ENCODE measurements around the gene WFIKKN2.

WFIKKN2 gene

DNA sequence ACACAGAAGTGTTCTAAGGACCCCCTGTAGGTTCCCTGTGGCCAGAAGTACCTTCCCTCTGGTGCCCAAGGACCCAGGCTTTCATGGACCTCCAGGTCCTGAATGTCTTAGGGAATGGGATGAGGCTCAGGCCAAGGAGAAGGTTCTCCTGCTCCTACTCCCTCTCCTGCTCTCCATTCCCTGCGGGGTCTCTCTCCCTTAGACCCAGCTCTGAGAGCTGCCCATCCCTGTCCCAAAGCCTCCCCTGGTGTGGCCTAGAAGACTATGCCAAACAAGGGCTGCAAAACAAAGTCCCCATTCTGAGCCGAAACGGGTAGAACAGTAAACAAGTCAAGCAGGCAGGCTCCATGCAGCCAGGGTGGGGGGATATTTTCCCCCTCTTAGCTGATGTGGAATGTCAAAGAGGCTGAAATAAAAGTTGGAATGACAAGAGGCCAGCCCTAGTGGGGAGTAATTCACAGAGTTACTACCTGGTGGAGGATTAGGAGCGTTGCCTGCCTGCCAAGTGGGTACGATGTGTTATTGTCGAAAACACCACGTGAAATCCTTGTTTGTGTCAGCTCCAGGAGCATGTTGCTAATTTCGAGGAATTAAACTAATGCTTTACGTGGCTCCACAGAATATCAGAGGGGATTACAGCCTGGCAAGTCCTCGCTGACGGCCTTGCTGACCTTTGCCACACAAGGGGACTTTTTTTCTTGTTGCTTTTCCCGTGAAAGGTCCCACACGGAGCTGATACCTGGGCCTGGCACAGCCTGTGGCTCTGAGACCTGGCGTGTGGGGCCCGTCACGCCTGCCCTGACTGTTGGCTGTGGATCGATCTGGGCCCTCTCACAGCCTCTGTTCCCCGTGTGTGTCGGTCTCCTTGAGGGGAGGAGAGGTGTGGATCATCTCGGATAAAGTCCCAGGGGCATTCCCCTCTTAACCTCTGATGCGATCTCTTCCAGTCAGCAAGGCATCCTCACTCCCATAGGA lies 2.9 kb downstream of the WFIKKN2 start:
- TF ChIP-seq TAF1 (IDR thresholded peaks at IDR 0.05; ENCODE audit: borderline replicate concordance, insufficient read depth, low read length) = no peak
- no peak for TF ChIP-seq SIN3A (IDR thresholded peaks at IDR 0.05; ENCODE audit: borderline replicate concordance, insufficient read depth, low read length)
- TF ChIP-seq, protein P1, sequence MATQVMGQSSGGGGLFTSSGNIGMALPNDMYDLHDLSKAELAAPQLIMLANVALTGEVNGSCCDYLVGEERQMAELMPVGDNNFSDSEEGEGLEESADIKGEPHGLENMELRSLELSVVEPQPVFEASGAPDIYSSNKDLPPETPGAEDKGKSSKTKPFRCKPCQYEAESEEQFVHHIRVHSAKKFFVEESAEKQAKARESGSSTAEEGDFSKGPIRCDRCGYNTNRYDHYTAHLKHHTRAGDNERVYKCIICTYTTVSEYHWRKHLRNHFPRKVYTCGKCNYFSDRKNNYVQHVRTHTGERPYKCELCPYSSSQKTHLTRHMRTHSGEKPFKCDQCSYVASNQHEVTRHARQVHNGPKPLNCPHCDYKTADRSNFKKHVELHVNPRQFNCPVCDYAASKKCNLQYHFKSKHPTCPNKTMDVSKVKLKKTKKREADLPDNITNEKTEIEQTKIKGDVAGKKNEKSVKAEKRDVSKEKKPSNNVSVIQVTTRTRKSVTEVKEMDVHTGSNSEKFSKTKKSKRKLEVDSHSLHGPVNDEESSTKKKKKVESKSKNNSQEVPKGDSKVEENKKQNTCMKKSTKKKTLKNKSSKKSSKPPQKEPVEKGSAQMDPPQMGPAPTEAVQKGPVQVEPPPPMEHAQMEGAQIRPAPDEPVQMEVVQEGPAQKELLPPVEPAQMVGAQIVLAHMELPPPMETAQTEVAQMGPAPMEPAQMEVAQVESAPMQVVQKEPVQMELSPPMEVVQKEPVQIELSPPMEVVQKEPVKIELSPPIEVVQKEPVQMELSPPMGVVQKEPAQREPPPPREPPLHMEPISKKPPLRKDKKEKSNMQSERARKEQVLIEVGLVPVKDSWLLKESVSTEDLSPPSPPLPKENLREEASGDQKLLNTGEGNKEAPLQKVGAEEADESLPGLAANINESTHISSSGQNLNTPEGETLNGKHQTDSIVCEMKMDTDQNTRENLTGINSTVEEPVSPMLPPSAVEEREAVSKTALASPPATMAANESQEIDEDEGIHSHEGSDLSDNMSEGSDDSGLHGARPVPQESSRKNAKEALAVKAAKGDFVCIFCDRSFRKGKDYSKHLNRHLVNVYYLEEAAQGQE (IDR thresholded peaks at IDR 0.05; ENCODE audit: insufficient read depth in 1 of 2, low read depth in 2 of 2, low read length in 2 of 2) = no peak
- TF ChIP-seq POLR2AphosphoS5 (IDR thresholded peaks at IDR 0.05; ENCODE audit: low read depth, low read length) = no peak
- no peak for TF ChIP-seq FOXP2 (optimal IDR thresholded peaks at IDR 0.05; ENCODE audit: borderline replicate concordance, extremely low read depth, extremely low read length, insufficient read depth)

DNA sequence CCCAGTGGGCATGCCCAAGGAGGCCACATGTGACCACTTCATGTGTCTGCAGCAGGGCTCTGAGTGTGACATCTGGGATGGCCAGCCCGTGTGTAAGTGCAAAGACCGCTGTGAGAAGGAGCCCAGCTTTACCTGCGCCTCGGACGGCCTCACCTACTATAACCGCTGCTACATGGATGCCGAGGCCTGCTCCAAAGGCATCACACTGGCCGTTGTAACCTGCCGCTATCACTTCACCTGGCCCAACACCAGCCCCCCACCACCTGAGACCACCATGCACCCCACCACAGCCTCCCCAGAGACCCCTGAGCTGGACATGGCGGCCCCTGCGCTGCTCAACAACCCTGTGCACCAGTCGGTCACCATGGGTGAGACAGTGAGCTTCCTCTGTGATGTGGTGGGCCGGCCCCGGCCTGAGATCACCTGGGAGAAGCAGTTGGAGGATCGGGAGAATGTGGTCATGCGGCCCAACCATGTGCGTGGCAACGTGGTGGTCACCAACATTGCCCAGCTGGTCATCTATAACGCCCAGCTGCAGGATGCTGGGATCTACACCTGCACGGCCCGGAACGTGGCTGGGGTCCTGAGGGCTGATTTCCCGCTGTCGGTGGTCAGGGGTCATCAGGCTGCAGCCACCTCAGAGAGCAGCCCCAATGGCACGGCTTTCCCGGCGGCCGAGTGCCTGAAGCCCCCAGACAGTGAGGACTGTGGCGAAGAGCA lies 4.4 kb downstream of the WFIKKN2 start:
- TF ChIP-seq SIN3A (IDR thresholded peaks at IDR 0.05; ENCODE audit: borderline replicate concordance, insufficient read depth, low read length) = no peak
- TF ChIP-seq TAF1 (IDR thresholded peaks at IDR 0.05; ENCODE audit: borderline replicate concordance, insufficient read depth, low read length) = no peak
- no peak for TF ChIP-seq POLR2AphosphoS5 (IDR thresholded peaks at IDR 0.05; ENCODE audit: low read depth, low read length)
- TF ChIP-seq, protein P1 (IDR thresholded peaks at IDR 0.05; ENCODE audit: insufficient read depth in 1 of 2, low read depth in 2 of 2, low read length in 2 of 2) = no peak
- no peak for TF ChIP-seq FOXP2 (optimal IDR thresholded peaks at IDR 0.05; ENCODE audit: borderline replicate concordance, extremely low read depth, extremely low read length, insufficient read depth)

DNA sequence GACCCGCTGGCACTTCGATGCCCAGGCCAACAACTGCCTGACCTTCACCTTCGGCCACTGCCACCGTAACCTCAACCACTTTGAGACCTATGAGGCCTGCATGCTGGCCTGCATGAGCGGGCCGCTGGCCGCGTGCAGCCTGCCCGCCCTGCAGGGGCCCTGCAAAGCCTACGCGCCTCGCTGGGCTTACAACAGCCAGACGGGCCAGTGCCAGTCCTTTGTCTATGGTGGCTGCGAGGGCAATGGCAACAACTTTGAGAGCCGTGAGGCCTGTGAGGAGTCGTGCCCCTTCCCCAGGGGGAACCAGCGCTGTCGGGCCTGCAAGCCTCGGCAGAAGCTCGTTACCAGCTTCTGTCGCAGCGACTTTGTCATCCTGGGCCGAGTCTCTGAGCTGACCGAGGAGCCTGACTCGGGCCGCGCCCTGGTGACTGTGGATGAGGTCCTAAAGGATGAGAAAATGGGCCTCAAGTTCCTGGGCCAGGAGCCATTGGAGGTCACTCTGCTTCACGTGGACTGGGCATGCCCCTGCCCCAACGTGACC lies 5.0 kb downstream of the WFIKKN2 start:
- TF ChIP-seq SIN3A (IDR thresholded peaks at IDR 0.05; ENCODE audit: borderline replicate concordance, insufficient read depth, low read length) = no peak
- TF ChIP-seq FOXP2 (optimal IDR thresholded peaks at IDR 0.05; ENCODE audit: borderline replicate concordance, extremely low read depth, extremely low read length, insufficient read depth) = no peak
- TF ChIP-seq, protein P1 (IDR thresholded peaks at IDR 0.05; ENCODE audit: insufficient read depth in 1 of 2, low read depth in 2 of 2, low read length in 2 of 2) = no peak
- TF ChIP-seq TAF1 (IDR thresholded peaks at IDR 0.05; ENCODE audit: borderline replicate concordance, insufficient read depth, low read length) = no peak
- TF ChIP-seq POLR2AphosphoS5 (IDR thresholded peaks at IDR 0.05; ENCODE audit: low read depth, low read length) = no peak

DNA sequence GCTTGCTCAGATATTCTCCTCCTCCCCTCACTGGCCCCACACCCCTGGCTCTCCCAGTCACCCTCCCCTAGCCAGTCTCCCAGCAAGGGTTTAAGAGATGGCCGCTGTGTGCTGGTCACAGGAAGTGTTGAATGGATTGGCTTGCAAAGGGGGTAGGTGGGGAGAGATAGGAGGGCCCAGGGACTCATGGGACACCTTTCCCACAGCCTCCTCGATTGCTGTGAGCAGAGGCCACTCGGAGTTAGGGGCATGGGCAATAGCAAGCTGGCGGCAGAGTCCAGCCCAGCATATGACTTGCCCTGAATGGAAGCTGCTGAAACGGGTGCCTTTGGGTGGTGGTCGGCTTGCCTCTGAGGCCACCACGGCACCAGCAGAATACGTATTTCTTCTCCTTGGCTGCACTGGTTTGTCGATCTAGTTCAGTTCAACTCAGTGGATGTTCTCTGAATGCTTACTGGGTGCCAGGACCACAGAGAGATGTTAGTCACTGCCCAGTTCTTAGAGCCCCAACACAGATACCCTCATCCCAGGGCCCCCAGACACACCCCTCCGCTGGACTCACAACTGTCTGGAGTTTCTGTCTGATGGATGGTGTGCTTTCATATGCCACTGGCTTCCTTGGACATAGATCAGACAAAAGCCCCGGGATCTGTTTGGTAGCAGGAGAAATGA lies 6.0 kb downstream of the WFIKKN2 start:
- TF ChIP-seq TAF1 (IDR thresholded peaks at IDR 0.05; ENCODE audit: borderline replicate concordance, insufficient read depth, low read length) = no peak
- TF ChIP-seq SIN3A (IDR thresholded peaks at IDR 0.05; ENCODE audit: borderline replicate concordance, insufficient read depth, low read length) = no peak
- TF ChIP-seq, protein P1 (IDR thresholded peaks at IDR 0.05; ENCODE audit: insufficient read depth in 1 of 2, low read depth in 2 of 2, low read length in 2 of 2) = no peak
- TF ChIP-seq FOXP2 (optimal IDR thresholded peaks at IDR 0.05; ENCODE audit: borderline replicate concordance, extremely low read depth, extremely low read length, insufficient read depth) = no peak
- TF ChIP-seq POLR2AphosphoS5 (IDR thresholded peaks at IDR 0.05; ENCODE audit: low read depth, low read length) = no peak
